K562 (cell line): Measurements from ENCODE around the gene TRNAU1AP. TPM values are rescaled to one million over a fixed set of nuclear protein-coding genes. Genes with fewer than 3 reads are reported as not detected.

Source experiments
- ATAC-seq: fragments of 200-7000 bp; cut with Tn5 transposase; 3 replicates; pipeline ENCODE4 v1.9.1; 2020; ENCODE audit warnings: moderate library complexity
- BruUV-seq: library from RNA; stranded (reverse); fragments of 400-500 nt; replicated peaks from 2 replicates; lab custom pipeline; 2021; lab: Mats Ljungman, UMichigan
- CTCF ChIA-PET: fragments of 300-600 bp; formaldehyde crosslinking; extraction: SDS; loops from one replicate; lab custom pipeline; 2021; ENCODE audit warnings: low intra/inter-chr PET ratio; lab: Yijun Ruan, JAX
- POLR2A ChIA-PET: fragments of 300-600, 350-650 bp; sonication (Branson Sonifier 250); formaldehyde crosslinking; extraction: SDS; loops from one replicate; lab custom pipeline; 2021; ENCODE audit warnings: antibody characterized with exemption, inconsistent platforms; lab: Yijun Ruan, JAX
- DNase-seq, 4 experiments: peaks; one replicate each; pipeline versions ENCODE4 v3.0.0 to v3.0.0-alpha.2; 2011 to 2018; ENCODE audit warnings: low spot score in 3 of 4, mixed read lengths in 3 of 4; ENCODE audit errors: extremely low read depth in 1 of 4
- FAIRE-seq: peaks from 2 replicates; lab custom pipeline; 2011; peaks lifted over from hg19 to GRCh38; lab: Jason Lieb, UNC
- H2AFZ ChIP-seq: 2 replicates; pipeline ENCODE4 v1.6.0; 2011; ENCODE audit warnings: low read depth, low read length, control low read depth, inconsistent platforms
- H3K27ac ChIP-seq: fragments of 200-600 bp; 3 replicates; pipeline ENCODE4 v1.8.0; 2011; ENCODE audit warnings: low read depth, mild to moderate bottlenecking, control low read depth, inconsistent platforms, low read length, moderate library complexity, mixed read lengths; ENCODE audit errors: extremely low read depth
- H3K27me3 ChIP-seq, 2 experiments: fragments of 300-600 bp in 1 of 2; 2 replicates in 1 of 2; 3 replicates in 1 of 2; pipeline versions ENCODE4 v1.6.0 to v1.8.0; 2011; ENCODE audit warnings: inconsistent platforms in 2 of 2, low read length in 2 of 2, mild to moderate bottlenecking in 1 of 2, mixed read lengths in 1 of 2, moderate library complexity in 1 of 2; ENCODE audit not compliant: control insufficient read depth in 2 of 2, insufficient read depth in 2 of 2
- H3K36me3 ChIP-seq: fragments of 300-600 bp; 3 replicates; pipeline ENCODE4 v1.8.0; 2011; ENCODE audit warnings: mild to moderate bottlenecking, low read length, inconsistent platforms; ENCODE audit not compliant: control insufficient read depth, insufficient read depth
- H3K4me1 ChIP-seq, 2 experiments: fragments of 200-600 bp in 1 of 2; replicated peaks in 1 of 2; 2 replicates in 1 of 2; 3 replicates in 1 of 2; pipeline versions ENCODE4 v1.5.1 to v1.8.0; 2011; ENCODE audit warnings: inconsistent platforms in 2 of 2, low read length in 2 of 2, mild to moderate bottlenecking in 1 of 2, mixed read lengths in 1 of 2, moderate library complexity in 1 of 2; ENCODE audit not compliant: control insufficient read depth in 2 of 2, insufficient read depth in 2 of 2
- H3K4me2 ChIP-seq: 2 replicates; pipeline ENCODE4 v1.6.1; 2011; ENCODE audit warnings: low read length, control low read depth, inconsistent platforms, mixed read lengths; ENCODE audit not compliant: insufficient read depth
- H3K4me3 ChIP-seq: fragments of 200-600 bp; sonication (generic), shearing (Covaris generic); 2 replicates; pipeline ENCODE4 v1.5.1; 2016; ENCODE audit warnings: control low read depth, inconsistent platforms
- H3K79me2 ChIP-seq: fragments of 200-600 bp; 3 replicates; pipeline ENCODE4 v1.8.0; 2011; ENCODE audit warnings: low read length, inconsistent platforms; ENCODE audit not compliant: control insufficient read depth, insufficient read depth
- H3K9ac ChIP-seq, 2 experiments: 2 replicates each; pipeline versions ENCODE4 v1.6.0 to v1.6.1; 2011; ENCODE audit warnings: low read depth in 2 of 2, low read length in 2 of 2, control low read depth in 1 of 2, inconsistent platforms in 1 of 2, mild to moderate bottlenecking in 1 of 2, mixed read lengths in 1 of 2; ENCODE audit not compliant: insufficient read depth in 1 of 2
- H3K9me1 ChIP-seq: one replicate; pipeline ENCODE4 v1.6.0; 2011; ENCODE audit warnings: inconsistent platforms, mild to moderate bottlenecking, low read length, moderate library complexity; ENCODE audit not compliant: control insufficient read depth, insufficient read depth
- H3K9me3 ChIP-seq: replicated peaks from 2 replicates; pipeline ENCODE4 v1.5.1; 2011; ENCODE audit warnings: low read depth, low read length, inconsistent platforms; ENCODE audit not compliant: control insufficient read depth, insufficient read depth
- H4K20me1 ChIP-seq: replicated peaks from 2 replicates; pipeline ENCODE4 v1.6.1; 2011; ENCODE audit warnings: low read length, inconsistent platforms, mixed read lengths; ENCODE audit not compliant: control insufficient read depth, insufficient read depth
- BRCA1 ChIP-seq, 2 experiments: fragments of 450-650 bp in 1 of 2; sonication (generic) in 1 of 2; formaldehyde crosslinking in 1 of 2; IDR thresholded peaks; 2 replicates each; pipeline versions ENCODE4 v1.5.0 to v1.6.1; 2017 to 2020; ENCODE audit warnings: mild to moderate bottlenecking in 1 of 2, missing genetic modification reagents in 1 of 2
- EP300 ChIP-seq: IDR thresholded peaks from 2 replicates; pipeline ENCODE4 v1.6.1; 2012; ENCODE audit warnings: low read length, improper control_type of control experiment
- TEAD1 ChIP-seq, 2 experiments: fragments of 450-650 bp in 1 of 2; sonication (generic) in 1 of 2; formaldehyde crosslinking; IDR thresholded peaks; 2 replicates each; pipeline versions ENCODE4 v1.4.0 to v1.8.0; 2020 to 2022; ENCODE audit warnings: mild to moderate bottlenecking in 2 of 2, missing genetic modification reagents in 1 of 2
- ZNF239 ChIP-seq: fragments of 250-450 bp; sonication (Bioruptor Pico); IDR thresholded peaks from 2 replicates; pipeline ENCODE4 v1.4.0; 2020; ENCODE audit warnings: mild to moderate bottlenecking
- in situ Hi-C: fragments of 300-500 bp; cut with MboI; formaldehyde crosslinking; loops from 4 replicates; pipeline ENCODE4 v1.15.0; 2018; ENCODE audit warnings: inconsistent platforms, mixed read lengths
- intact Hi-C: fragments of 100-400 bp; cut with micrococcal nuclease; formaldehyde crosslinking; loops from 2 replicates; pipeline ENCODE4 v1.14.2; 2022
- polyA plus RNA-seq, 8 experiments: library from polyadenylated mRNA; depleted of rRNA in 4 of 8; stranded (reverse) in 5 of 8; unstranded in 3 of 8; fragments of >200 nt; fragmentation: Nextera tagmentation in 2 of 8; fragmentation: Illumina TruSeq in 1 of 8; extraction: Ambion mirVana in 2 of 8; extraction: Trizol in 1 of 8; gene quantifications; 2 replicates each; pipeline versions ENCODE4 v1.2.1 to v1.2.3, GENCODE V29; 2011 to 2014; ENCODE audit warnings: inconsistent platforms in 1 of 8, missing spikeins in 1 of 8
- total RNA-seq, 7 experiments: library from RNA; depleted of rRNA in 6 of 7; stranded (reverse); fragments of >200 nt in 6 of 7; fragmentation: Illumina TruSeq in 2 of 7; extraction: Trizol in 2 of 7; gene quantifications; 2 replicates each; pipeline versions ENCODE4 v1.2.1 to v1.2.3, GENCODE V29; 2011 to 2021; ENCODE audit warnings: low replicate concordance in 1 of 7
- TF ChIP-seq, protein P1 (sequence below): fragments of 250-450 bp; sonication (Bioruptor Pico); IDR thresholded peaks from 2 replicates; pipeline ENCODE4 v1.8.0; 2022; ENCODE audit warnings: inconsistent platforms
- TF ChIP-seq, protein P2 (sequence below): sonication (generic); formaldehyde crosslinking; IDR thresholded peaks from 2 replicates; pipeline ENCODE4 v1.8.1; 2023; ENCODE audit warnings: mild to moderate bottlenecking, missing genetic modification reagents
- TF ChIP-seq, protein P3 (sequence below), 2 experiments: fragments of 450-650 bp; formaldehyde crosslinking in 1 of 2; IDR thresholded peaks; 2 replicates each; pipeline versions ENCODE4 v1.4.0 to v1.6.1; 2014 to 2020; ENCODE audit warnings: mild to moderate bottlenecking in 2 of 2, borderline replicate concordance in 1 of 2, low read depth in 1 of 2
- TF ChIP-seq, protein P4 (sequence below): fragments of 250-450 bp; sonication (Bioruptor Pico); IDR thresholded peaks from 2 replicates; pipeline ENCODE4 v1.8.0; 2021; ENCODE audit warnings: moderate library complexity, mild to moderate bottlenecking, inconsistent platforms

TRNAU1AP gene
- total and polyA plus RNA-seq, 9 of the 15 experiments (the other 6 are each of a cell fraction or from before 2014, with no cell fraction given): 34.9 to 110 (median 46.3) TPM

DNA sequence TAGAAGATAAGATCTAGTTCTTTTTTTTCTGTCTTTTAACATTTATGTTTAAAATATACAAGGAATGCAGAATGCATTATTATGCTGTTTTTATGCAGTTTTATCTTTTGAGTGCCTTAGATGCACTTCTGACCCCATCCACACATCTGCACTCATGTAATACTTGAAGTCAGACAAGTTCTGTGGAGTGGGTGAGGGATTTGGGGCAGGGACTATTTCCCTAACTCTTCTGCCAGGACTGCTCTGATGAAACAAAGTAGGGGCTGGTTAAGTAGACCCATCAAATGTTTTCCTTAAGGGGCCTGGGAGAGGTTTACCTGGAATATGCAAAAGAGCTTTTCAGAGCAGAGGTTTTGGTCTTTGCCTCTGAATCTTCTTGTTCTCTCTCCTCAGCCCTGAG, 11.4 kb downstream of the TRNAU1AP start:
- CTCF ChIA-PET: no interaction called here
- in situ Hi-C loops: no loop called here
- H3K27me3 ChIP-seq: no peaks in the 10 kb centered on the region
- peaks cover 76% of the 10 kb centered on the region; the same call in 2 of the 3 replicates for H3K36me3 ChIP-seq
- DNase-seq: no peak
- H2AFZ ChIP-seq: no peak overlapping the region
- H3K4me3 ChIP-seq: no peak overlapping the region
- ATAC-seq: no peak
- no peaks in the 10 kb centered on the region for H3K79me2 ChIP-seq
- no peaks in the 10 kb centered on the region for H3K9me3 ChIP-seq
- H3K9me1 ChIP-seq: no peaks in the 10 kb centered on the region
- no peak overlapping the region for H3K27ac ChIP-seq
- H3K9ac ChIP-seq: no peak overlapping the region
- intact Hi-C loops: no loop called here
- no peak overlapping the region for H3K4me2 ChIP-seq
- no peaks in the 10 kb centered on the region for H4K20me1 ChIP-seq
- BruUV-seq: no TSS peak
- no peaks in the 10 kb centered on the region for H3K4me1 ChIP-seq
- POLR2A ChIA-PET: interaction anchor here (1.4 to 11.0 kb wide), 4 partner anchors 11 to 84 kb away, joined by 3 to 157 read pairs (median 8); partner anchors contain the start of genes RNU11 and TRNAU1AP
- FAIRE-seq: no peak
- TF ChIP-seq BRCA1 (IDR thresholded peaks at IDR 0.05) (no peak), BRCA1 (CRISPR knock-in tag; IDR thresholded peaks at IDR 0.05) (no peak), ZNF239 (CRISPR knock-in tag) (no peak), TEAD1 (CRISPR knock-in tag; IDR thresholded peaks at IDR 0.05) (no peak), EP300 (no peak)
- TF ChIP-seq, protein P1, sequence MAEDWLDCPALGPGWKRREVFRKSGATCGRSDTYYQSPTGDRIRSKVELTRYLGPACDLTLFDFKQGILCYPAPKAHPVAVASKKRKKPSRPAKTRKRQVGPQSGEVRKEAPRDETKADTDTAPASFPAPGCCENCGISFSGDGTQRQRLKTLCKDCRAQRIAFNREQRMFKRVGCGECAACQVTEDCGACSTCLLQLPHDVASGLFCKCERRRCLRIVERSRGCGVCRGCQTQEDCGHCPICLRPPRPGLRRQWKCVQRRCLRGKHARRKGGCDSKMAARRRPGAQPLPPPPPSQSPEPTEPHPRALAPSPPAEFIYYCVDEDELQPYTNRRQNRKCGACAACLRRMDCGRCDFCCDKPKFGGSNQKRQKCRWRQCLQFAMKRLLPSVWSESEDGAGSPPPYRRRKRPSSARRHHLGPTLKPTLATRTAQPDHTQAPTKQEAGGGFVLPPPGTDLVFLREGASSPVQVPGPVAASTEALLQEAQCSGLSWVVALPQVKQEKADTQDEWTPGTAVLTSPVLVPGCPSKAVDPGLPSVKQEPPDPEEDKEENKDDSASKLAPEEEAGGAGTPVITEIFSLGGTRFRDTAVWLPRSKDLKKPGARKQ (CRISPR knock-in tag): no peak
- TF ChIP-seq, protein P2, sequence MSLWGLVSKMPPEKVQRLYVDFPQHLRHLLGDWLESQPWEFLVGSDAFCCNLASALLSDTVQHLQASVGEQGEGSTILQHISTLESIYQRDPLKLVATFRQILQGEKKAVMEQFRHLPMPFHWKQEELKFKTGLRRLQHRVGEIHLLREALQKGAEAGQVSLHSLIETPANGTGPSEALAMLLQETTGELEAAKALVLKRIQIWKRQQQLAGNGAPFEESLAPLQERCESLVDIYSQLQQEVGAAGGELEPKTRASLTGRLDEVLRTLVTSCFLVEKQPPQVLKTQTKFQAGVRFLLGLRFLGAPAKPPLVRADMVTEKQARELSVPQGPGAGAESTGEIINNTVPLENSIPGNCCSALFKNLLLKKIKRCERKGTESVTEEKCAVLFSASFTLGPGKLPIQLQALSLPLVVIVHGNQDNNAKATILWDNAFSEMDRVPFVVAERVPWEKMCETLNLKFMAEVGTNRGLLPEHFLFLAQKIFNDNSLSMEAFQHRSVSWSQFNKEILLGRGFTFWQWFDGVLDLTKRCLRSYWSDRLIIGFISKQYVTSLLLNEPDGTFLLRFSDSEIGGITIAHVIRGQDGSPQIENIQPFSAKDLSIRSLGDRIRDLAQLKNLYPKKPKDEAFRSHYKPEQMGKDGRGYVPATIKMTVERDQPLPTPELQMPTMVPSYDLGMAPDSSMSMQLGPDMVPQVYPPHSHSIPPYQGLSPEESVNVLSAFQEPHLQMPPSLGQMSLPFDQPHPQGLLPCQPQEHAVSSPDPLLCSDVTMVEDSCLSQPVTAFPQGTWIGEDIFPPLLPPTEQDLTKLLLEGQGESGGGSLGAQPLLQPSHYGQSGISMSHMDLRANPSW: no peak
- TF ChIP-seq, protein P3, sequence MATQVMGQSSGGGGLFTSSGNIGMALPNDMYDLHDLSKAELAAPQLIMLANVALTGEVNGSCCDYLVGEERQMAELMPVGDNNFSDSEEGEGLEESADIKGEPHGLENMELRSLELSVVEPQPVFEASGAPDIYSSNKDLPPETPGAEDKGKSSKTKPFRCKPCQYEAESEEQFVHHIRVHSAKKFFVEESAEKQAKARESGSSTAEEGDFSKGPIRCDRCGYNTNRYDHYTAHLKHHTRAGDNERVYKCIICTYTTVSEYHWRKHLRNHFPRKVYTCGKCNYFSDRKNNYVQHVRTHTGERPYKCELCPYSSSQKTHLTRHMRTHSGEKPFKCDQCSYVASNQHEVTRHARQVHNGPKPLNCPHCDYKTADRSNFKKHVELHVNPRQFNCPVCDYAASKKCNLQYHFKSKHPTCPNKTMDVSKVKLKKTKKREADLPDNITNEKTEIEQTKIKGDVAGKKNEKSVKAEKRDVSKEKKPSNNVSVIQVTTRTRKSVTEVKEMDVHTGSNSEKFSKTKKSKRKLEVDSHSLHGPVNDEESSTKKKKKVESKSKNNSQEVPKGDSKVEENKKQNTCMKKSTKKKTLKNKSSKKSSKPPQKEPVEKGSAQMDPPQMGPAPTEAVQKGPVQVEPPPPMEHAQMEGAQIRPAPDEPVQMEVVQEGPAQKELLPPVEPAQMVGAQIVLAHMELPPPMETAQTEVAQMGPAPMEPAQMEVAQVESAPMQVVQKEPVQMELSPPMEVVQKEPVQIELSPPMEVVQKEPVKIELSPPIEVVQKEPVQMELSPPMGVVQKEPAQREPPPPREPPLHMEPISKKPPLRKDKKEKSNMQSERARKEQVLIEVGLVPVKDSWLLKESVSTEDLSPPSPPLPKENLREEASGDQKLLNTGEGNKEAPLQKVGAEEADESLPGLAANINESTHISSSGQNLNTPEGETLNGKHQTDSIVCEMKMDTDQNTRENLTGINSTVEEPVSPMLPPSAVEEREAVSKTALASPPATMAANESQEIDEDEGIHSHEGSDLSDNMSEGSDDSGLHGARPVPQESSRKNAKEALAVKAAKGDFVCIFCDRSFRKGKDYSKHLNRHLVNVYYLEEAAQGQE (IDR thresholded peaks at IDR 0.05; ENCODE audit: borderline replicate concordance): no peak
- TF ChIP-seq, protein P3 (CRISPR knock-in tag; IDR thresholded peaks at IDR 0.05; ENCODE audit: low read depth): no peak
- TF ChIP-seq, protein P4, sequence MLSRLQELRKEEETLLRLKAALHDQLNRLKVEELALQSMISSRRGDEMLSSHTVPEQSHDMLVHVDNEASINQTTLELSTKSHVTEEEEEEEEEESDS: no peak
